Tibial nerve (tissue), 4 donors: ENCODE results near the gene RASSF7. TPM values are rescaled to one million over a fixed set of nuclear protein-coding genes. Genes with fewer than 3 reads are reported as not detected.
A peak's percentile ranks its signal among the peaks of the same experiment; 100 is the strongest.
"Not testable (repeated sequence)": the region's sequence is repeated elsewhere in the genome, so short reads cannot be mapped to it uniquely, and the experiment has no call there.

ENCODE experiments used
- DNase-seq, 2 donors: peaks; one replicate each; pipeline ENCODE4 v3.0.0-alpha.2; 2019; ENCODE audit warnings: low spot score in 2 of 2
- H3K27ac ChIP-seq, 4 donors: fragments of 200-600 bp; sonication (generic) in 3 of 4; one replicate each; pipeline ENCODE4 v1.5.1; 2017 to 2019; ENCODE audit warnings: mild to moderate bottlenecking in 1 of 4
- H3K27me3 ChIP-seq, 2 donors: fragments of 200-600 bp; sonication (generic) in 1 of 2; one replicate each; pipeline versions ENCODE4 v1.5.1 to v1.6.0; 2017 to 2019
- H3K36me3 ChIP-seq, 3 donors: fragments of 200-600 bp; sonication (generic); one replicate each; pipeline ENCODE4 v1.5.1; 2018 to 2019
- H3K4me1 ChIP-seq, 4 donors: fragments of 200-600 bp; sonication (generic) in 3 of 4; one replicate each; pipeline ENCODE4 v1.5.1; 2017 to 2019
- H3K4me3 ChIP-seq, 4 donors: fragments of 200-600 bp; sonication (generic) in 3 of 4; one replicate each; pipeline ENCODE4 v1.5.1; 2017 to 2019; ENCODE audit warnings: mild to moderate bottlenecking in 1 of 4, moderate library complexity in 1 of 4
- H3K9me3 ChIP-seq, 4 donors: fragments of 200-600 bp; sonication (generic) in 3 of 4; one replicate each; pipeline ENCODE4 v1.5.1; 2017 to 2019
- CTCF ChIP-seq, 5 experiments: fragments of 200-600 bp in 3 of 5; fragments of 450-650 bp in 2 of 5; sonication (generic) in 3 of 5; IDR thresholded peaks; one replicate each; pipeline ENCODE4 v1.5.1; 2016 to 2019; ENCODE audit warnings: antibody characterized with exemption in 5 of 5, mild to moderate bottlenecking in 3 of 5, moderate library complexity in 2 of 5
- EP300 ChIP-seq, 2 donors: sonication (generic); formaldehyde crosslinking; IDR thresholded peaks; one replicate each; pipeline ENCODE4 v1.6.1; 2017; ENCODE audit warnings: antibody characterized with exemption in 2 of 2, mild to moderate bottlenecking in 1 of 2
- POLR2A ChIP-seq, 2 donors: fragments of 450-650 bp; IDR thresholded peaks; one replicate each; pipeline ENCODE4 v1.6.1; 2017; ENCODE audit warnings: antibody characterized with exemption in 2 of 2, mild to moderate bottlenecking in 2 of 2, moderate library complexity in 2 of 2
- WGBS, 2 donors: methylation state at CpG; one replicate each; pipeline ENCODE4 v1.1.5; 2018; 5-methylcytosine and 5-hydroxymethylcytosine counted together
- total RNA-seq, 4 donors: library from RNA; depleted of rRNA; stranded (reverse); fragments of >200 nt; gene quantifications; one replicate each; pipeline ENCODE4 v1.1.0, GENCODE V29; 2016

RASSF7 gene
- total RNA-seq, 4 donors from 2014 or later: 21.0 to 25.6 (median 23.1) TPM

DNA sequence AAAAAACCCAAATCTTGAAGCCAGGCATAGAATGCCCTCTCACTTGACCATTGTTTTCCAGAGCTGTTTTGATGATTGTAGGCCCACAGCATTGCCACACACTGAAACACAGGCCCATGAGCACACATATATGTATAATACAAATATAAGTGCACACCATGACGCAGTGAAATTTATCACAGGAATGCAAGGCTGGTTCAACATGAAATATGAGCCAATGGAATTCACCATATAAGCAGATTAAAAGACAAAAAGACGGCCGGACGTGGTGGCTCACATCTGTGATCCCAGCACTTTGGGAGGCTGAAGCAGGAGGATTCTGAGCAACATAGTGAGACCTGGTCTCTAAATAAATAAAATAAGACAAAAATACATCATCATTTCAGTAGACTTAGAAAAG is 44.4 kb upstream of the RASSF7 start:
- no peak for TF ChIP-seq EP300 (IDR thresholded peaks at IDR 0.05)
- no peak for TF ChIP-seq CTCF (IDR thresholded peaks at IDR 0.05)
- no peak for TF ChIP-seq POLR2A (IDR thresholded peaks at IDR 0.05)

DNA sequence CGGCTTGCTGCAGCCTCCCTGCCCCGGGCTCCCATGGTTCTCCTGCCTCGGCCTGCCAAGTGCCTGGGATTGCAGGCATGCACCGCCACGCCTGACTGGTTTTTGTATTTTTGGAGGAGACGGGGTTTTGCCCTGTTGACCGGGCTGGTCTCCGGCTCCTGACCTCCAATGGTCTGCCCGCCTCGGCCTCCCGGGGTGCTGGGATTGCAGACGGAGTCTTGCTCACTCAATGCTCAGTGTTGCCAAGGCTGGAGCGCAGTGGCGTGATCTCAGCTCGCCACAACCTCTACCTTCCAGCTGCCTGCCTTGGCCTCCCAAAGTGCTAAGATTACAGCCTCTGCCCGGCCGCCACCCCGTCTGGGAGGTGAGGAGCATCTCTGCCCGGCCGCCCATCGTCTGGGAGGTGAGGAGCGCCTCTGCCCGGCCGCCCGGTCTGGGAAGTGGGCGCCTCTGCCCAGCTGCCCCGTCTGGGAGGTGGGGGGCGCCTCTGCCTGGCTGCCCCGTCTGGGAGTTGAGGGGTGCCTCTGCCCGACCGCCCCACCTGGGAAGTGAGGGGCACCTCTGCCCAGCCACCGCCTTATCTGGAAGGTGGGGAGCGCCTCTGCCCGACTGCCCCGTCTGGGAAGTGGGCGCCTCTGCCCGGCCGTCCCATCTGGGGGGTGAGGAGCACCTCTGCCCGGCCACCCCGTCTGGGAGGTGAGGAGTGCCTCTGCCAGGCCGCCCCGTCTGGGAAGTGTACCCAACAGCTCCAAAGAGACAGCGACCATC is 43.7 kb upstream of the RASSF7 start:
- WGBS, 2 donors: 92 to 94% methylated on average over 40 to 43 of the region's 43 CpGs
- not testable (repeated sequence) for DNase-seq
- peak overlapping the region in 1 of 4 donors; percentile 82 for H3K27ac ChIP-seq

More for the DNA sequence above, 44.4 kb upstream of the RASSF7 start:
- no peak for DNase-seq
- WGBS, 2 donors: 93% methylated on average over 4 of the region's 4 CpGs
- Histone ChIP-seq H3K4me1 (peaks cover 0 to 7% (median 0%) of the 10 kb centered on the region in 4 donors), H3K4me3 (no peak overlapping the region), H3K27me3 (no peaks in the 10 kb centered on the region), H3K36me3 (peaks cover 0 to 51% (median 0%) of the 10 kb centered on the region in 3 donors), H3K27ac (no peak overlapping the region), H3K9me3 (peaks cover 0 to 18% (median 0%) of the 10 kb centered on the region in 4 donors)

DNA sequence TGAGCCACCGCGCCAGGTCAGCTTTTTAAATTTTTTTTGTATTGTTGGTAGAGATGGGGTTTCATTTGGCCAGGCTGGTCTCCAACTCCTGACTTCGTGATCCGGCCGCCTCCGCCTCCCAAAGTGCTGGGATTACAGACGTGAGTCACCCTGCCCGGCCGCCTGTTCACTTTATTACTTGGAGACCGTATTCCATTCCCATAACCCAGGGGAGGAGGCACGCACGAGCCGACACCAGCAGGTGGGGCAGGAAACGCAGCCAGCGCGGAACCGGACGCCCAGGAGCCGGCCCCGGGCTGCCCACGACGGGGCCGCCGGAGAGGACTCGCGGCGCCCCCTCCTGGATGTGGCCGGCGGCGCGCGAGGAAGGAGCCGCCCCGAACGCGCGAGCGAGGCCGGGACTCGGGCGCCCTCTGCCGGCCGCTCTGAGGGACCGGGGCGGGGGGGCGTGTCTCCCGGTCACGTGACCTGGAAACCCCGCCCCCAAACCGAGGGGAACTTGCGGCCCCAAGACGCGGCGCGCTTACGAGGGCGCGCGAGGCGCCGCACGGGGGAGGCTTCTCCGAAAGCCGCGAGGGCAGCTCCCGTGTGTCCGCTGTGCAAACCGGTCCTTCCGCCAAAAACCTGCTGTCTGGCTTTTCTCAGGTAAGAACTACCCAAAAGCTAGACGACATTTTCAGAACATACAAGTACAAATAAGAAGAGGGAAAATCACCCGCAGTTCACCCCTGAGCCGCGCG is 42.1 kb upstream of the RASSF7 start:
- Histone ChIP-seq H3K4me3 (peak overlapping the region; percentile 1 to 37 (median 22)), H3K4me1 (peaks cover 0 to 7% (median 0%) of the 10 kb centered on the region in 4 donors), H3K36me3 (peaks cover 0 to 29% (median 0%) of the 10 kb centered on the region in 3 donors), H3K27ac (peak overlapping the region; percentile 19 to 82 (median 55)), H3K9me3 (peaks cover 0 to 18% (median 0%) of the 10 kb centered on the region in 4 donors), H3K27me3 (no peaks in the 10 kb centered on the region)
- WGBS, 2 donors: 9 to 13% methylated on average over 44 to 71 of the region's 74 CpGs
- TF ChIP-seq POLR2A (IDR thresholded peaks at IDR 0.05): peak in 1 of 2 donors; percentile 38
- peak in 1 of 2 donors; percentile 64 for TF ChIP-seq EP300 (IDR thresholded peaks at IDR 0.05)
- peak; percentile 99 to 100 (median 100) for TF ChIP-seq CTCF (IDR thresholded peaks at IDR 0.05)
- DNase-seq: peak; percentile 75 to 77

More for the DNA sequence above, 43.7 kb upstream of the RASSF7 start:
- H3K4me3 ChIP-seq, H3K4me1 ChIP-seq, H3K27me3 ChIP-seq: not testable (repeated sequence)
- H3K36me3 ChIP-seq: peaks cover 0 to 44% (median 0%) of the 10 kb centered on the region in 3 donors
- peaks cover 0 to 18% (median 0%) of the 10 kb centered on the region in 4 donors for H3K9me3 ChIP-seq

- Histone ChIP-seq H3K4me1 (peaks cover 0 to 7% (median 0%) of the 10 kb centered on the region in 4 donors), H3K36me3 (peaks cover 0 to 9% (median 0%) of the 10 kb centered on the region in 3 donors), H3K4me3 (no peak overlapping the region), H3K9me3 (peaks cover 0 to 18% (median 0%) of the 10 kb centered on the region in 4 donors), H3K27me3 (no peaks in the 10 kb centered on the region), H3K27ac (no peak overlapping the region)
- WGBS, 2 donors: 88 to 89% methylated on average over 39 of the region's 39 CpGs
- DNase-seq: no peak
- TF ChIP-seq EP300 (IDR thresholded peaks at IDR 0.05): no peak
- no peak for TF ChIP-seq CTCF (IDR thresholded peaks at IDR 0.05)
- no peak for TF ChIP-seq POLR2A (IDR thresholded peaks at IDR 0.05)
Measured at GRCh38 chr11:520428-521176, 40.2 kb upstream of the RASSF7 start.

- Histone ChIP-seq H3K36me3 (peaks cover 0 to 4% (median 0%) of the 10 kb centered on the region in 3 donors), H3K4me3 (no peak overlapping the region), H3K9me3 (peaks cover 0 to 11% (median 0%) of the 10 kb centered on the region in 4 donors), H3K4me1 (peaks cover 0 to 7% (median 0%) of the 10 kb centered on the region in 4 donors), H3K27ac (no peak overlapping the region), H3K27me3 (no peaks in the 10 kb centered on the region)
- 89 to 91% methylated on average over 10 of the region's 10 CpGs for WGBS, 2 donors
- no peak for DNase-seq
- TF ChIP-seq CTCF (IDR thresholded peaks at IDR 0.05): no peak
- no peak for TF ChIP-seq EP300 (IDR thresholded peaks at IDR 0.05)
- no peak for TF ChIP-seq POLR2A (IDR thresholded peaks at IDR 0.05)
Measured at GRCh38 chr11:521177-521688, 39.5 kb upstream of the RASSF7 start.
